ENCODE measurements around the gene LDLRAD4.

LDLRAD4 gene

DNA sequence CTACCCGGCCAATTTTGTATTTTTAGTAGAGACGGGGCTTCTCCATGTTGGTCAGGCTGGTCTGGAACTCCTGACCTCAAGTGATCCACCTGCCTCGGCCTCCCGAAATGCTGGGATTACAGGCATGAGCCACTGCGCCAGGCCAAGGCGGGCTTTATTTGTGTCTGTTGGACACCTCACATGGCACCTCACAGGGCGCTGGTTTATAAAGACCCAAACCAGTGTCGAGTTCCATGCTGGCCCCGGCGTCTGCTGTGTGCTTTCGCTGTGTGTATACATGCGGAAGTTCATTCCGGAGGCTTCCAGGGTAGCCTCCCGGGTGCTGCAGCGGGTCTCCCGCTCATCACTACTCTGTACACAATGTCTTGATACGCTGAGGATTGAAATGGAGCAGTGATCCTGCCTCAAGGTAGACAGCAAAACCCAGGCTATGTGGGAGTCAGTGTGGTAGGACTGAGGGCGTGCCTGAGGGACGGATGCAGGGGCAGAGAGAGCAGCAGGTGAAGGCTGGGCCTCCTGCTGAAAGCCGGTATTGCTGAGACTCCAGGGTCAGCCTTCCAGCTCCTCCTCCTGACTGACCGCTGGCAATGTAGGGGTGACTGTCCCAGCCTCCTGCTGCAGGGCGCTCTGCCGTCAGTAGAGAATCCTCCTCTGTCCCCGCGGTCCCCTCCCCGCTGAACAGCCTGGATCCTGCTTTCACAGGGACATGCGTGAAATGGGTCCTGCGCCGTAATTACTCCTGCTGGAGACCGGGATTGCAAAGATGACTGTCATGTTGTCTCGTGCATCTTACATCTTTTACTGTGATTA is 22.7 kb downstream of the LDLRAD4 start:
- no peak for DNase-seq (ENCODE audit: low spot score)
- TF ChIP-seq, protein P1, sequence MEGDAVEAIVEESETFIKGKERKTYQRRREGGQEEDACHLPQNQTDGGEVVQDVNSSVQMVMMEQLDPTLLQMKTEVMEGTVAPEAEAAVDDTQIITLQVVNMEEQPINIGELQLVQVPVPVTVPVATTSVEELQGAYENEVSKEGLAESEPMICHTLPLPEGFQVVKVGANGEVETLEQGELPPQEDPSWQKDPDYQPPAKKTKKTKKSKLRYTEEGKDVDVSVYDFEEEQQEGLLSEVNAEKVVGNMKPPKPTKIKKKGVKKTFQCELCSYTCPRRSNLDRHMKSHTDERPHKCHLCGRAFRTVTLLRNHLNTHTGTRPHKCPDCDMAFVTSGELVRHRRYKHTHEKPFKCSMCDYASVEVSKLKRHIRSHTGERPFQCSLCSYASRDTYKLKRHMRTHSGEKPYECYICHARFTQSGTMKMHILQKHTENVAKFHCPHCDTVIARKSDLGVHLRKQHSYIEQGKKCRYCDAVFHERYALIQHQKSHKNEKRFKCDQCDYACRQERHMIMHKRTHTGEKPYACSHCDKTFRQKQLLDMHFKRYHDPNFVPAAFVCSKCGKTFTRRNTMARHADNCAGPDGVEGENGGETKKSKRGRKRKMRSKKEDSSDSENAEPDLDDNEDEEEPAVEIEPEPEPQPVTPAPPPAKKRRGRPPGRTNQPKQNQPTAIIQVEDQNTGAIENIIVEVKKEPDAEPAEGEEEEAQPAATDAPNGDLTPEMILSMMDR (IDR thresholded peaks at IDR 0.05; ENCODE audit: extremely low read depth, missing control alignments): no peak

DNA sequence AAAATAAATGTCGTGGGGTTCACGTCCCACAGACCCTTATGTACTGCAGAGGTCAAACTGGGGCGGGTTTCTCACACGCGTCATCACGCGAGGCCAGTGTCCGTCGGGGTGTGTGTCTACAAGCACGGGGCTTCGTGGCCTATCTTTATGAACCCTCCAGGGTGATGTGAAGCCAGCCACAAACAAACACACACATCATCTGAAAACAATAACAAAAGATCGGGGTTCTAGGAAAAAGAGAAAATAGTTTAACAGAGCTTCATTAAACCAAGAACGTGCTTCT is 23.3 kb downstream of the LDLRAD4 start:
- DNase-seq (ENCODE audit: low spot score): no peak
- TF ChIP-seq, protein P1 (IDR thresholded peaks at IDR 0.05; ENCODE audit: extremely low read depth, missing control alignments): no peak

DNA sequence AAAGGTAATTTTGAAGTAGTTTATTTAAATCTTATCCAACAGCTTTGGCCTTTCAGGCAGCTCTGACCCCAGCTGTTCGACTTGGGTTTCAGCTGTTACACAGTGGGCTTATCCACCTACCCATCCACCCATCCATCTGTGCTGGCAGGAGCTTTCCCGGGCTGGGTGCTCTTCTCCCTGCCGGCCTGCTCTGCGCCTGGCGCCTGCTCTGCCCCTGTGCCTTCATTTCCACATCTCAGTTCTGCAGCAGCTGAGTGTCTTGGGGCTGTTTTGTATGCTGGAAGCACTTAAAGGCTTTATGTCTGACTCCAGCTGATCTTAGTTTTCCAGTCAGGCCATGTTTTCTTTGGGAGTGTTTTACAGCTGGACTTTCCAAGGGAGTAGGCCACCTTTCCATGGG is 24.2 kb downstream of the LDLRAD4 start:
- TF ChIP-seq, protein P1 (IDR thresholded peaks at IDR 0.05; ENCODE audit: extremely low read depth, missing control alignments): no peak
- DNase-seq (ENCODE audit: low spot score): no peak

GRCh38 chr18:13243363-13243762 is 24.8 kb downstream of the LDLRAD4 start:
- TF ChIP-seq, protein P1 (IDR thresholded peaks at IDR 0.05; ENCODE audit: extremely low read depth, missing control alignments): no peak
- DNase-seq (ENCODE audit: low spot score): no peak

GRCh38 chr18:13244135-13244534 is 25.6 kb downstream of the LDLRAD4 start:
- DNase-seq (ENCODE audit: low spot score): no peak
- TF ChIP-seq, protein P1 (IDR thresholded peaks at IDR 0.05; ENCODE audit: extremely low read depth, missing control alignments): no peak

DNA sequence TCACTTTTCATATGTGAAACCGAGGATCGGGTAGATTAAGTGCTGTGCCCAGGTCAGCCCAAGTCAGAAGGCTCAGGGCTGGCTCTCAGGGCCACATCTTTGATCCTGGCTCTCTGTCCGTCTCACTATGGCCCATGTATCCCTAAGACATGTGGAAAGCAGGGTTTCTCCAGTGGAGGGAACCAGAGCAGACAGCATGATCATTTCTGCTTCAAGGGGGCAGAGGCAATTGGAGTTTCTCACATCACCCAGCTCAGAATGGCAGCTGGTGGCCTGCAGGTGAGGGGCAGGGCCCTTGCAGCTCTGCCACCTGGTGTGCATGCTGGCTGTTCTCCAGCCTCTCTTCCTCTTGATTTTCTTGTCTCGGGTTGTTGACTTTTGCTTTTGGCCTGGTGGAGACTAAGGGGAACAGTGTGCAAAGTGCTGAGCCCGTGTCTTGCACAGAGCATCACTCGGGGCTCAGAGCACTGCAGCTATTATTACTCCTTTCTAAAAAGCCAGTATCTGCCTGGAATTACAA is 27.0 kb downstream of the LDLRAD4 start:
- TF ChIP-seq, protein P1 (IDR thresholded peaks at IDR 0.05; ENCODE audit: extremely low read depth, missing control alignments): no peak
- no peak for DNase-seq (ENCODE audit: low spot score)

DNA sequence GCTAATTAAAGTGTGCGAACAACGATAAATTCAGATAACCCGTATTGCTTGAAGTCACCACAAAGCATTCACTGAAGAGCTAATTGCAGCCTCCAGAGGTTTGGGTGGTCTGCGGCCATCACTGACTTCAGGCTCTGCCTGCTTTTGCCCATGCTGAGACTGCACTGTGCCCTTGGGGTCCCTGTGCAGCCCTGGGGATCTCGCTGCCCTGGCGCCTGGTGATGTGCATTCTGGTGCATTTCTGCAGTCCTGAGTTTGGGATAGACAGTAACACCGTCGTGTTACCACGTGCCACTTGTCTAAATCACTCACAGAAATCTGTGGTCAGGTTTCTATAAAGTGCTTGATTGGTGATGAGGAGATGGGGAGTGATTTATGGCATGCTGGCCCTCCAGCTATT is 27.6 kb downstream of the LDLRAD4 start:
- no peak for DNase-seq (ENCODE audit: low spot score)
- TF ChIP-seq, protein P1 (IDR thresholded peaks at IDR 0.05; ENCODE audit: extremely low read depth, missing control alignments): no peak

Data from GM20000 (cell line).